Esophagus muscularis mucosa (tissue), 4 donors: ENCODE measurements around the gene YBX2.

Experiments used
- CTCF ChIP-seq, 3 experiments: fragments of 200-600 bp in 2 of 3; fragments of 450-650 bp in 1 of 3; sonication (generic) in 2 of 3; IDR thresholded peaks; one replicate each; pipeline ENCODE4 v1.5.1; 2017 to 2019; ENCODE audit warnings: antibody characterized with exemption in 3 of 3, mild to moderate bottlenecking in 2 of 3, moderate library complexity in 1 of 3
- EP300 ChIP-seq: sonication (generic); formaldehyde crosslinking; IDR thresholded peaks from one replicate; pipeline ENCODE4 v1.6.1; 2017; ENCODE audit warnings: antibody characterized with exemption
- POLR2A ChIP-seq: fragments of 450-650 bp; IDR thresholded peaks from one replicate; pipeline ENCODE4 v1.6.1; 2017; ENCODE audit warnings: antibody characterized with exemption, moderate library complexity, mild to moderate bottlenecking, low read depth
- POLR2AphosphoS5 ChIP-seq, 2 donors: sonication (generic); formaldehyde crosslinking; IDR thresholded peaks; one replicate each; pipeline ENCODE4 v1.6.1; 2017; ENCODE audit warnings: antibody characterized with exemption in 2 of 2

GRCh38 chr17:7312432-7313087 is 18.1 kb upstream of the YBX2 start:
- TF ChIP-seq CTCF (IDR thresholded peaks at IDR 0.05) (no peak), EP300 (no peak), POLR2AphosphoS5 (IDR thresholded peaks at IDR 0.05) (no peak), POLR2A (no peak)
